Stimulated activated CD4-positive, alpha-beta T cell treated with anti-CD3 and anti-CD28 coated beads, Interleukin-2, amount 100 ng/mL, for 24 hours (primary cell): ENCODE results near the gene COL9A3.

ENCODE experiments used
- DNase-seq, 2 donors: peaks; one replicate each; pipeline ENCODE4 v3.0.0-alpha.2; 2020

COL9A3 gene

DNA sequence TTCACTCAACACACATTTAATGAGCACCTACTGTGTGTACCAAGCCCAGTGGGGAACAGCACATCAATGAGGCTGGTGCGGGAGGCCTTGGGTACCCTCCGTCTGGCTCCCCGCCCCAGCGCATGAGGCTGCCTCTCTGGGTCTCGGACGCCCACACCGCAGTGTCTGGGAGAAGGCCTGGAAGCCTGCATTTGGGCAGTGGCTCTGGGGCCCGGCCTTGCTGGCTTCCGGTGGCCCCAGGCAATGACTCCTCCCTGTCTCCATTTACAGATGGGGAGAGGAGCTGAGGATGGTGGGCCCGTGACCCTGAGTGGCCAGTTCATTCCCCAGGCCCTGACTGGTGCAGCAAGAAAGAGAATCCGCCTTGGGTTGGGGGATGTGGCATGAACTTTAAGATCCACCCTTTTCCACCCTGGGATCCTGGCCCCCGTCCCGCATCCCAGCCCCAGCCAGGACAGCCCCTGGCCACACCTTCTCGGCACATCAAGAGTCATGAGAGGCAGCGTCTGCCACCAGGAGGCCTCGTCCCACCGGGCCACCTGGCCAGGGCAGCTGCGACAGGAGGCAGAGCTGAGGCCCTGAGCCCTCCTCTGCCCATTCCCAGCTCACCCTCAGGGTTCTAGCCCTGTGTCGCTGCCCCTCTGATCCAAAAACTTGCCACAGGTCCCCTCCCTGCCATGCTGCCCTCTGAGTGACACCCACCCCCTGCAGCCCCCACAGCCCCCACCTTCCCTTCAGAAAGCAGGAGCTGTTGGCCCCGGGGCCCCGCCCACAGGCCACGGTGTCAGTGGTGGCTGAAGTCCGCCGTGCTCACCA lies 38.0 kb upstream of the COL9A3 start:
- no peak for DNase-seq

DNA sequence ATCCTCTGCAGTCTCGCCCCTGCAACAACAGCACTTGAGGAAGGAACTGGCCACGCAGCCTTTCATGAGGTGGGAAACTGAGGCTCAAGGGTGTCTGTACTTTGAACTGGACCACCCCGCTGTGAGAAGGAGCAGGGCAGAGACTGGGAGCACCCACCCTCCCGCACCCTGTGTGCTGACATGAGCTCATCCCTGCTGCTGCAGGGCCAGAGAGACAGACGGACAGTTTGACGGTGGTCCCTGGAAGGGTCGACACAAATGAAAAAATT lies 37.5 kb upstream of the COL9A3 start:
- DNase-seq = no peak

DNA sequence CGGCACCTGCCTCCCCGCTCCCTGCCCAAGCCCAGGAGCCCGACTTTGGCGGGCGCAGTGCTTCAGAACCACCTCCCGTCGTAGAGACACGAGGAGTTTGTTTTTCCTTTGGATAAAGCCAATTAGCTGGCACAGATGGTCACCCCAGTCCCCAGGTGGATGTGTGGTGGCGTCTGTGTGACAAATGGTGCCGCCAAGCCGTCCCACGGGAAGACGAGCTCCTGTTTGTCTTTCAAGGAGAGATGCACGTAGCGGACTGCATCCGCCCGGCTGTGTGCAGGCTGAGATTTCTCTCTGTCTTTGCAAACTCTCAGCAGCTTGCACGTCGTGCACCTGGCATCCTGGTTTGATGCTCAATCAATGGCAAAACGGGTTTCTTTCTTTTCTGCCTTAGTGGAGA lies 36.6 kb upstream of the COL9A3 start:
- DNase-seq = no peak

DNA sequence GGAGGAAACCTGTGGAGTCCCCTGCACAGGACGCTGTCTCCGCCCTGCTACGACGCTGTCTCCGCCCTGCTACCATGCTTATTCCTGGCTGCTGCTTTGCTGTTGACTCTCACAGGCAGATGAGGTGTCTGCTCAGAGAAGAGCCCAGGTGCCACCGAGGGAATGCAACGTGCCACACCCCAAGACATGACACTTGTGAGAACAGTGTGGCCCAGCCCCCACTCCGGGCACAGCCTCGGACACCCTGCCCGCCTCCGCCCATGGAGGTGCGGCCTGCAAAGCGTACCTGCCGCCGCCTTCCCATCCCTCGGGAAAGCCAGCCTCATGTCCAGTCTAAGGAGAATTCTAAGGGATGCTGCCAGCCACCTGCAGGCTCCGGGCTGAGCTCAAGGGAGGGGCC lies 36.2 kb upstream of the COL9A3 start:
- no peak for DNase-seq

DNA sequence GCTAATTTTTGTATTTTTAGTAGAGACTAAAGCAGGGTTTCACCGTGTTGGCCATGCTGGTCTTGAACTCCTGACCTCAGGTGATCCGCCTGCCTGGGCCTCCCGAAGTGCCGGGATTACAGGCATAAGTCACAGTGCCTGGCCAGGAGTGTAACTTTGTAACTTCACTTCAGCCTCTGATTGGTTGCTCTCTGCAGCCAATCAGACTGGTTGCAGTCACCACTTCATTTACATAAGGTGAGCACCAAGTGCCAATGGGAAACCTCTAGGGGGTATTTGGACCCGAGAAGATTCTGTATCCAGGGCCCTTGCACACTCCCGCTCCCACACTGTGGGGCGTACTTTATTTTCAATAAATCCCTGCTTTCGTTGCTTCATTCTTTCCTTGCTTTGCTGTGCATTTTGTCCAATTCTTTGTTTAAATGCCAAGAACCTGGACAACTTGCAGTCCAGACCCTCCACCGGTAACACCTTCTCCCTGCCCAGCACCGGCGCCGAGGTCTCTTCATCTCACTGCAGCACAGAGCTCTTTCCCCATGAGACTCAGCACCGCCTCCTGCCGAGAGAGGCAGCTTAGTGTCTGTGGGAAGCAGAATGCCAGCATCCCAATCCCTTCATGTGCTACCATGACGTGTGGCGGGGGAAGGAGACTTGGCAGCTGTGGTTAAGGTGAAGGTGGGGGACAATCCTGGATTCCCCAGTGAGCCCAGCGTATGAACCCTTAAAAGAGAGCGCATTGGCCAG lies 34.5 kb upstream of the COL9A3 start:
- no peak for DNase-seq

DNA sequence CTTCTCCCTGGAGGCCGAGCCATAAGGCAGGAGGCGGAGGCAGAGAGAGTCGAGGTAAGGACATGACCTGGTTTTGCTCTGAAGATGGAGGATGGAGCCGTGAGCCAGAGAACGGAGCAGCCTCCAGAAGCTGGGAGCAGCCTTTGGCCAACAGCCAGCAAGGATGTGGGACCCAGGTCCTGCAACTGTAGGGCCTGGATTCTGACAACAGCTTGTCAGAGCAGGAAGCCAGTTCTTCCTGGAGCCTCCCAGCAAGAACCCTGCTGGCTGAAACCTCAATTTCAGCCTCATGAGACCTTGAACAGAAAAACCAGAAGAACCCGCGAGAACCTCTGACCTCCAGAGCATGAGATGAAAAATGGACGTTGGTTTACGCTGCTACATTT lies 34.0 kb upstream of the COL9A3 start:
- DNase-seq = no peak

DNA sequence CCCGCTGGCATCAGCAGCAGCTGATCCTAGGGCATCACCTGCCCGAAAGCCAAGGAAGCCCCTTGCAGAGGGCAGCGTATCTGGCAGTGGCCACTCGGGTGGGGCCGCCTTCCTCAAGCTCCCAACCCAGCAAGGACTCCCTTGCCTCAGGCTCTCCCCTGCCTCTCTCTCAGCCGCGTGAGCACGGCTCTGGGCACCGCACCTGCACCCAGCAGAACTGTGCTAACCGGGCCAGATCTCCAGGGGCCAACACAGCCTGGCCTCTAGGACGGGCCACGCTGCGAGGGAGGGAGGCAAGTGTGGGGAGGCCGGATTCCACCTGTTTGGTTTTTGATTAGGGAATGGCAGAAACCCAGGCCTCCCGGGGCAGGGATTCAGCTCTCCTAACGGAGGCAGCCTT lies 32.4 kb upstream of the COL9A3 start:
- no peak for DNase-seq

DNA sequence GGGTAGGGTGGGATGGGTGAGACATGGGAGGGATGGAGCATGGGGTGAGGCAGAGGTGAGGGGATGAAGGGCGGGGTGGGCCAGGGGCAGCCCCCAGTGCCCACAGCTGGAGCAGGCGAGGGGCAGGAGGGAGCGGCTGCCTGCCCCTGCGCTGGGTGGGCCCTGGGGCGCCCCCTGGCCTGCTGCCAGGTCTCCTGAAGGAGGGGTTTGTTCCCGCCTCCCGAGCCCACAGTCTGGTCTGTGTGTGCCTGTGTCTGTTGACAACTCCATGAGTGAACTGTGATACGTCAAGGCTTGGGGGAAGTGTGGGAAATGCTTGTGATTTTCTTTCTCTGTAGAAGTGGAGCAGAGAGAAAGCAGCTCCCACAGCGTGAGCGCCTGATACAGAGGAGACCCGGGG lies 31.5 kb upstream of the COL9A3 start:
- no peak for DNase-seq

DNA sequence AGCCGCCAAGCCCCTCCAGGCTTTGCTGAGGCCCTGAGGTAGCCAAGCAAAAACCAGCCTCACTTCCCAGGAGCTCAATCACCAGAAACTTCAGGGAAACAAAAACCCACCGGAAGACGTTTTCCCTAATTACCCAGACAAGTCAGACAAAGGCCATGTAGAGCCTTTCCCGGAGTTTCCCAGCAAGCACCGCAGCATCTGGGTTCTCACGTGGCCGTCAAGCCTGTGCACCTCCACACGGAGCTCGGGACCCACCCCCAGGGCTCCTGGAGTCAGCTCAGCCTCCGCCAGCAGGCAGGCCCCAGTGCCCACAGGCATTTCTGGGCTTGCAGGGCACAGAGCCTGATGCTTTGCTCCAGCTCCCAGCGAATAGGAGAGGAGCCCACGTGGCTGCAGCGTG lies 30.7 kb upstream of the COL9A3 start:
- DNase-seq = no peak

DNA sequence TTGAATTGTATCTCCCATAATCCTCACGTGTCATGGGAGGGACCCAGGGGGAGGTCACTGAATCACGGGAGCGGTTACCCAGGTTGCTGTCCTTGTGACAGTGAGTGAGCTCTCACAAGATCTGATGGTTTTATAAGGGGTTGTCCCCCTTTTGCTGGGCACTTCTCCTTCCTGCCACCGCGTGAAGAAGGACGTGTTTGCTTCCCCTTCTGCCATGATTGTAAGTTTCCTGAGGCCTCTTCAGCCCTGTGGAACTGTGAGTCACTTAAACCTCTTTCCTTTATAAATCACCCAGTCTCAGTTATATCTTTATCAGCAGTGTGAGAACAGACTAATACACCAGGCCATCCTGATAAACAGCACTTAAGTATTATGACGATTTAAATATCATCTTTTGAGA lies 29.5 kb upstream of the COL9A3 start:
- no peak for DNase-seq

DNA sequence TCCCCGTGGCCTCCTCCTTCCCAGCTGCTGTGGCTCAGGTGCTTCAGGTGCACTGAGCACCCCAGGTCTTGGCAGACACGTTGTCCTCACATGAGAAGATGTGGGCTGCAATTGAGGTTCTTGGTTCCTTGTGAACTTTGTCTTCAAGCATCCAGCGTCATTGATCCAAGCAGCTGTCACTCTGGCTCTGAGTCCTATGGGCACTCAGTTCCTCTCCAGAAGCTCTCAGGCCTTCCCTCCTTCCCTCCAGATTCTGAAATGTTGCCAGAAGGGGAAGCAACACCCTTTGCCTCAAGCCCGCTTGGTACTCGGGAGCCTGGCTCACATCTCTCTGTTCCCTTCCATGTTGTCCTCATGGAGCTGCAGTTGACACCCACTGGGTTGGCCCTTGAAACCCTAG lies 29.0 kb upstream of the COL9A3 start:
- no peak for DNase-seq

DNA sequence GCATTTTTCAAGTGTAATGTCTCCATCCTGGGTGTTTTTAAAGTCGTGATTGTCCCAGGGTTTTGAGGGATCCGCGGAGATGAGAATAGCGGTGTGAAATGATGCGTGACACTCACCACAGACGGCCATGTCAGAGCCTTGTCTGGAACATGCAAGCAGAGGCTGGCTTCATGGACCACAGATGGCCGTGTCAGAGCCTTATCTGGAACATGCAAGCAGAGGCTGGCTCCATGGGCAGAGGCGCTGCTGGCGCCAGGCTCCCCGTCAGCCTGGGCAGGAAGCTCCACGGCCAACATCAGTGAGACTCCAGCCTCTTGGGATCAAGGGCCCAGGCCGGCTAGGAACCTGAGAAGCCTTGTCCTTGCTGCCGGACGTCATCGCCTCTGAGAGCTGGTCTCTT lies 28.2 kb upstream of the COL9A3 start:
- no peak for DNase-seq

DNA sequence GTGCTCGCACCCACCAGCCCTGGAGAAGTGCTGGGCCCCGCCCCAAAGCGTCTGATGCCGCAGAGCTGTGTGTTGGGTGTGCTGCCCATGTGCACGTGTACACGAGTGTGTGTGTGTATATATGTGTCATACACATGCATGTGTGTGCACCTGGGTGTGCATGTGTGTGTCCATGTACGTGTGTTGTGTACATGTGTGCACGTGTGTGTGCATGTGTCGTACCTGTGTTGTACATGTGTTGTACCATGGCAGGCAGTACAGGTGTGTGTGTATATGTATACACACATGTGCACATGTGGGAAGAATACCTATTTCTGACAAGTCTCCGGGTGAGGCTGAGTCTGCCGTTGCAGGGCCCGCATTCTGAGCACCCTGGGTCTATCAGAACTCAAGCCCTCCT lies 26.8 kb upstream of the COL9A3 start:
- no peak for DNase-seq

DNA sequence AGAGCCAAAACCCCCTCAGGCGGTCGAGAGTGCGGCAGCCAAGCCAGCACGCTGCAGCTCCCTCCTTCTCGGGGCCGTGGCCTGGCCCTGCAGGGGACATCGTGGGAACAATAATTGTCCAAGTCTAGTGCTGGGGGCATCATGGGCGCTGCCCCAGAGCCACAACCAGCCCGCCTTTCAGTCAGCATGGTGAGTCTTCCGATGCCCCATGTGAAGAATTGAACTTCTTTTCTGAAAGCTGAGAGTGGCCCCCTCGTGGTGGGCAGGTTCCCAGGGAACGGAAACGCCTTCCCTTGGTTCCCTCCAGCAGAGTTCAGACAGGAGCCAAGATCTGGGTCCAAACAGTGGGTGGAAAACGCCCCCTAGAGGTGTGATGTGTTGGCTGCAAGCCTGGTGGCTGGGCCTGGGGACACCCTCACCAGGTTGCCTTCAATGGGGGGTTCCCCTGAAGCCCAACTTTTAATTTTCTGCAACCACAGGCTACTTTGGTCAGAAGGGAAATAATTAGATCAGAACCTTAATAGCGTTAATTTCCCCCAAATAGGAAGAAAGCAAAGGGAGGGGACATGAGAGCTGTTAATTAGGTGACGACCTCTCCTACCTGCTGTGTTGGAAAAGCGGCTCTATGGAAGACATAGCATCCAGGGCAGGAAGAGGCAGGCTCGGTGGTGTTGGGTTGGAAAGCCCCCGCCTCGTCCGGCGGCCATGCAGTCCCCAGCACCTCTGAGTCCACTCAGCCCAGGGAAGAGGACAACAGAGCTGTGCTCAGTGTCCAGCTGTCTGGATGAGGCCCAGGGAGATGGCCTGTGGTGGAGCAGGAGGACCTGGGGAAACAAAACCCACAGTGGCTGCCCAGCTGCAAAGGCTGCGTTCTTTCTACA lies 25.3 kb upstream of the COL9A3 start:
- peak; percentile 78 to 79 for DNase-seq

DNA sequence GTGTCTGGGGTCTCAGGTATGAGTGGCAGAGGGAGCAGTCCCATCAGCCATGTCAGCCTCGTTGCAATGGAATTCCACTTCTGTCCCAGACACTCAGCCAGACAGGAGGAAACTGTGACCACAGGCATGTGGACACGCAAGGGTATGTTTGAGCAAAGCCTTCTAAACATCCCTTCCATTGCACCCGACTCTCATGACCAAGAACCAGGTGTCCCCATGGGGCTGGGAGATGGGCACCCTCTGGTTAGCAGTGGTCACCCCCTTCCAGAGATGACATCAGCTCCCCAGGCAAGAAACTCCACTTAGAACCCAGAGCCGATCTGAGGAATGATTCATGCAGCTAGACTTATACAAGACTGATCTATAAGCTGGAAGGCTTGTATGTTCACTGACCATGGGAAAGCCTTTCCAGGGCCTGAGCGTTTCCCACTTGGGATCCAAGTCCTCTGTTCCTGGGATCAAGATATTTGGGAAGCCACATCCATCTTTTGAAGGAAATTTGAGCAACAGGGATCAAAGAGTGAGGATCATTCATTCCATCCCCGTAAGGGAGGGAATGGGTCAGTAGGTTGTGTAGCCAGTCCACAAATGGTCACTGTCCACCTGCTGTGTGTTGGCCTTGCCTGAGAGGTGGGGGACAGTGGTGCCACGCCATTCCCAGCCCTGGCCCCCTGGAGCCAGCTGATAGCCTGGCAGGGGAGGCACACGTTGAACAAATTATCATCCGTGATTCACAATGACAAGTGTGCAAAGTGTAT lies 24.5 kb upstream of the COL9A3 start:
- DNase-seq = peak in 1 of 2 donors; percentile 16

DNA sequence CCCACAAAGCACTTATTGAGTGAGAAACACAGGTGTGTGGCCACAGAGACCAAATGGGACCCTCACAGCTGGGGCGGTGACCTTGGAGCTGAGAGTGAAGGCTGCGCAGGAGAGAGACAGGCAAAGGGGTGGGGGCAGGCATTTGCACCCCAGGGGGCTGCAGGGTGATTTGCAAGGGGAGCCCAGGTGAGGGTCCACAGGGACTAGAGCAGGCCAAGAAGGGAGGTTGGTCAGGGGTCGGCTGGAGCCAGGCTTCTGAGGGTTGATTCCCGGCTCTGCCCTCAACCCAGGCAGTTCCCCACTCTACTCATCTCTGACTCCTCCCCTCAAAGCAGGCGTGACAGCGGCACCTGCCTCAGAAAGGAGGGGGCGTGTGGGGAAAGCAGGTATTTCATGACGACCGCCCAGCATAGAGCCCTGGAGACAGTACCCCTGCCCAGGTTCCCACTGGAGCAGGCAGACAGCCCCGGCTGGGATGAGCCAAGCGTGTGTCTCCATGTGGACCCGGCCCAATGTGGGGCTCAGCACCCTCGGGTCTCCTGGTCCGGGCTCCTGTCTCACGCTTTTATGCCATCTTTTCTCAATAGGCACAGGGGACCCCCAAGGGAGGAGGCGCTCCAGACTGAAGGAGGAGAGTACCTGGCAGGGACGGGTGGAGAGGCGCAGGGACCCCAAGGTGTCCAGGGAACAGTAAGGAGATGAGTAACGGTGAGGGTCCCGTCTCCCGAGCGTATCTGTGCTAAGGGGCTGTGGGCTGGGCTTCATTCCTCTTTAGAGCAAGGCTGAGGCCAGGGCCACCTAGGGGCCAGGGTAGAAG lies 23.7 kb upstream of the COL9A3 start:
- peak in 1 of 2 donors; percentile 18 for DNase-seq

DNA sequence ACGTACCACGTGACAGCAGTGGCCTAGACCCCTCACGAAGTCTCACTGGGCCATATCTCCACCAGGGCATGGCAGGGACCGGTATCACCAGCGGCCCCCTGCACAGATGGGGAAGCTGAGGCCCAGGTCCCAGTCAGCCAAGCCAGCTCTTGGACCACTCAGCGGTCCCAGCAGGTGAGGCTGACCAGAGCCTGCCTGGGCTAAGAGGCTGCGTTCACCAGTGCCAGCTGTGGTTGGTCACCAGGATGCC lies 23.2 kb upstream of the COL9A3 start:
- no peak for DNase-seq

DNA sequence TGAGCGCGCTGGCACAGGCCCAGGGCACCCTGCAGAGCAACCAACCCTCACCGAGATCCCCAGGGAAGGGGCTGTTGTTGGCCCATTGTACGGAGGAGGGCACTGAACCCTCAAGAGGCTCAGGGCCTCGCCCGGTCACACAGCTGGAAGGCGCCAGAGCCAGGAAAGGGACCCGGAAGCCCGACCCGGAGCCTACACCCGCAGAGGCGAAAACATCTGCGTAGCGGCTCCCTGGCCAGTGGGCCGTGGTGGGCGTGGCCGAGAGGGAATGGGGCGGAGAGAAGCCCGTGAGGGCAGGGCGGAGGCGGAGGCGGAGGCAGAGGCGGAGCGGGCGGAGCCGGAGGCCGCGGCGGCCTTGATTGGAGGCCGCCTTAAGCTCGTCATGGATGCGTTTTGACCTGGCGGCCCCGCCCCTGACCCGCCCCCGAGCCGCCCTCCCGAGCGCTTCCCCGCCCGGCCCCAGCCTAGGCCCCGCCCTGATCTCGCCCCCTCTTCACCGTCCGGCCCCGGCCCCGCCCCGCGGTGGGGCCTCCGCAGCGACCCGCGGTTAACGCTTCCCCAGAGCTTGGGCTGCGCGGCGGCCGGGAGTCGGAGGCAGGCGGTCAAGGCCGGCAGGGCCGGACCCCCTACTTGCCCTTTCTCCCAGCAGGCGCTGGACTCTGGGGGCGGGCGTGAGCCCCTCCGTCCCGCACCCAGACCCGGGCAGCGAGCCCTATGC lies 22.7 kb upstream of the COL9A3 start:
- DNase-seq = peak; percentile 94 to 96

DNA sequence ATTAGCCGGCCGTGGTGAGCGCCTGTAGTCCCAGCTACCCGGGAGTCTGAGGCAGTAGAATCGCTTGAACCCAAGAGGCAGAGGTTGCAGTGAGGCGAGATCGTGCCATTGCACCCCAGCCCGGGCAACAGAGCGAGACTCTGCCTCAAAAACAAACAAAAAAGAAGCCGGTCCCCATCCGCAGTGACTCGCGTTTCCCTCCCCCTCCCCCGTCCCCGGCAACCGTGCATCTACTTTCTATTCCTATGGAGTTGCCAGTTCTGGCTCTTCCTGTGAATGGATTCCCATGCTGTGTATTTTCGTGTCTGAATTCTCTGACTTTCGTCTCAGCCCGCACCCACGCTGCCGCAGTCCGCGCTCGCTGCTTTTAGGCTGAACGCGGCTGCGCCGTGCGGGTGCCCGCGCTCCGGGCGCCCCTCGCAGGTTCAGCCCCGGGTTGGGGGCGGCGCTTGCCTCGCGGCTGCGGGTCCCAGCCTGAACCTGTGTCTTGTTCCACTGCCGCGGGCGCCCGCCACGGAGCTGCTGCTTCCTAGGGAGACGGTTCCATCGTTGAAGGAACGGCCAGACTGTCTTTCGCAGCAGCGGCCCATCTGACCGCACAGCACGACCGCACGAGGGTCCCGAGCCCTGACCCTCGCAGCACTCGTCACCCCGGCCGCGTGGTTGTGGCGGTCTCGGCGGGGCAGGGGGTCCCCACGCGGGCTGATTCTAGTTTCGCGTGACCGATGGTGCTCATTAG lies 21.7 kb upstream of the COL9A3 start:
- peak; percentile 74 to 80 for DNase-seq

DNA sequence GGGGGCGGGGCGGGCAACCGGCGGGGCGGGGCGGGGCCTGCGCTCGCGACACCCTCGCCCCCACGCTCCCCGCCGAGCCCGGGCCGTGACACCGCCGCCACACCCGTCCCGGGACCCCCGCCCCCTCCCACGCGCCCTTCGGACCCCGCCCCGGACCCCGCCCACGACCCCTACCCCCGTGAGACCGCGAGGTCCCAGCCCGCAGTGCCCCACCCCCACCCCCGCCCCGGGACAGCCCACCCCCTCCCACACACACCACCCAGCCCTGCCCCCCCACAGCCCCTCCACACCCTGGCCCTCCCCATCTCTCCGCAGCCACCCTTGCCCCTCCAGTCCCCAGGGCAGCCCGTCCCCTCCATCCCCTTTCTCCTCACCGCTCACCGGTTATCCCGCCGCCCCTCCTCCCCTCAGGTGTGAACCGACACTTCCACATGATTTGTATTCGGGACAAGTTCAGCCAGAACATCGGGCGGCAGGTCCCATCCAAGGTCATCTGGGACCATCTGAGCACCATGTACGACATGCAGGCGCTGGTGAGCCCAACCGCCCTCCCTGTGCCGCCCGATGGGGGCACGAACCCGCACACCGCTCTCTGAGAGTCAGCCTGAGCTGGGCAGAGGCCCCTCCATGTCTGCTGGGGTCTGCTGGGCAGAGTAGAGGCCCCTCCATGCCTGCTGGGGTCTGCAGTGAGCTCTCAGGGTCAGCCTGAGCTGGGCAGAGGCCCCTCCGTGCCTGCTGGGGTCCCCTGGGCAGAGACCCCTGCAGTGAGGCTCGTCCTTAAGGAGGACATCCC lies 20.0 kb upstream of the COL9A3 start:
- no peak for DNase-seq
